KMS-11 (cell line): ENCODE results near the gene GAREM1.

Experiments used
- H2AFZ ChIP-seq: fragments of 200-600 bp; sonication (generic); 2 replicates; pipeline ENCODE4 v1.6.1; 2016; ENCODE audit warnings: antibody characterized with exemption, mixed run types, low read depth
- H3K27ac ChIP-seq: fragments of 200-600 bp; sonication (generic); 2 replicates; pipeline ENCODE4 v1.6.1; 2016; ENCODE audit warnings: mild to moderate bottlenecking, mixed run types
- H3K27me3 ChIP-seq: fragments of 200-600 bp; sonication (generic); 2 replicates; pipeline ENCODE4 v1.6.1; 2017; ENCODE audit warnings: mild to moderate bottlenecking, low read depth, mixed run types, moderate library complexity; ENCODE audit not compliant: insufficient read depth
- H3K36me3 ChIP-seq: fragments of 200-600 bp; sonication (generic); 2 replicates; pipeline ENCODE4 v1.6.1; 2017; ENCODE audit warnings: mild to moderate bottlenecking, mixed run types; ENCODE audit not compliant: insufficient read depth
- H3K4me1 ChIP-seq: fragments of 200-600 bp; sonication (generic); 2 replicates; pipeline ENCODE4 v1.6.1; 2016; ENCODE audit warnings: mild to moderate bottlenecking, low read depth, mixed run types; ENCODE audit not compliant: poor library complexity, severe bottlenecking
- H3K4me2 ChIP-seq: fragments of 200-600 bp; sonication (generic); 2 replicates; pipeline ENCODE4 v1.7.0; 2016; ENCODE audit warnings: mild to moderate bottlenecking, mixed run types
- H3K4me3 ChIP-seq: fragments of 200-600 bp; sonication (generic); IDR thresholded peaks from 2 replicates; pipeline ENCODE4 v1.6.1; 2017; ENCODE audit warnings: low read depth, low read length, mixed read lengths; ENCODE audit not compliant: insufficient read depth
- H3K79me2 ChIP-seq: fragments of 200-600 bp; sonication (generic); 2 replicates; pipeline ENCODE4 v1.6.1; 2016; ENCODE audit warnings: low read depth, mixed run types; ENCODE audit not compliant: insufficient read depth
- H3K9ac ChIP-seq: fragments of 200-600 bp; sonication (generic); 2 replicates; pipeline ENCODE4 v1.6.1; 2016; ENCODE audit warnings: mild to moderate bottlenecking, mixed run types
- H4K20me1 ChIP-seq: fragments of 200-600 bp; sonication (generic); 2 replicates; pipeline ENCODE4 v1.6.1; 2016; ENCODE audit warnings: mild to moderate bottlenecking, mixed run types; ENCODE audit not compliant: insufficient read depth
- CTCF ChIP-seq: fragments of 200-600 bp; sonication (generic); conservative IDR thresholded peaks from 2 replicates; pipeline ENCODE4 v1.6.1; 2017; ENCODE audit warnings: low read depth, mild to moderate bottlenecking, antibody characterized with exemption, low read length, moderate library complexity, mixed read lengths

GAREM1 gene

DNA sequence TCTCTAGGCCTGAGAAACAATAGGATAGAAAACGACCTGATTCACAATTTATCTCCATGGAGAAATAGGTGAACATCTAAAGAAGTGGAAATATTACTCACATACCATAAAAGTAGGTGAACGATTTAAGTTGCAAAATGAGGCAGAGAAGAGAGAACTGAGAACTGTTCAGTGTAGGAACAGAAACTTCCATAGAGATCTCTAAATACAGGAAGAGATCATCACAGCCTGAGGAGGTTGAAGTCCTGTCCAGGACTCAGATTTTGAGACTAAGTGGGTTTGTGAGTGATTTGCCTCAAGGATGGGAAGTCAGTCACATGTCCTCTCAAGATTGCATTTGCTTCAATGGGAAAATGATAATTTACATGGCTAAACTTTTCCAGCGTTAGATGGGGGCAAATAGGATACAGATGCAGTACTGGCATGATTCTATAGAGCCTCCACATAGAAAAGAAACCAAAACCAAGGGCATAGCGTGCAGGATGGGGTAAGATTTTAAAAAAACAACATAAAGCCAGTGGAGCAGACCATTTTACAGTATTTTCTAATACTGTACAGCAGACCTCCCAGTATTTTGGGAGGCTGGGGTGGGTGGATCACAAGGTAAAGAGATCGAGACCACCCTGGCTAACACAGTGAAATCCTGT, 212.0 kb downstream of the GAREM1 start:
- no peak for TF ChIP-seq CTCF
- H3K79me2 ChIP-seq, result no peaks in the 10 kb centered on the region
- H3K9ac ChIP-seq, result no peak overlapping the region
- H4K20me1 ChIP-seq, result no peaks in the 10 kb centered on the region
- no peaks in the 10 kb centered on the region for H3K36me3 ChIP-seq
- no peak overlapping the region for H3K4me2 ChIP-seq
- H2AFZ ChIP-seq, result no peak overlapping the region
- no peak overlapping the region for H3K27ac ChIP-seq
- H3K27me3 ChIP-seq, result no peaks in the 10 kb centered on the region
- H3K4me3 ChIP-seq, result no peak overlapping the region
- H3K4me1 ChIP-seq, result no peaks in the 10 kb centered on the region

GRCh38 chr18:32258148-32258547, 212.5 kb downstream of the GAREM1 start:
- no peak for TF ChIP-seq CTCF
- Histone ChIP-seq H3K4me2 (no peak overlapping the region), H3K36me3 (no peaks in the 10 kb centered on the region), H3K9ac (no peak overlapping the region), H3K4me1 (no peaks in the 10 kb centered on the region), H3K4me3 (no peak overlapping the region), H3K79me2 (no peaks in the 10 kb centered on the region), H3K27ac (no peak overlapping the region), H4K20me1 (no peaks in the 10 kb centered on the region), H2AFZ (no peak overlapping the region), H3K27me3 (no peaks in the 10 kb centered on the region)

DNA sequence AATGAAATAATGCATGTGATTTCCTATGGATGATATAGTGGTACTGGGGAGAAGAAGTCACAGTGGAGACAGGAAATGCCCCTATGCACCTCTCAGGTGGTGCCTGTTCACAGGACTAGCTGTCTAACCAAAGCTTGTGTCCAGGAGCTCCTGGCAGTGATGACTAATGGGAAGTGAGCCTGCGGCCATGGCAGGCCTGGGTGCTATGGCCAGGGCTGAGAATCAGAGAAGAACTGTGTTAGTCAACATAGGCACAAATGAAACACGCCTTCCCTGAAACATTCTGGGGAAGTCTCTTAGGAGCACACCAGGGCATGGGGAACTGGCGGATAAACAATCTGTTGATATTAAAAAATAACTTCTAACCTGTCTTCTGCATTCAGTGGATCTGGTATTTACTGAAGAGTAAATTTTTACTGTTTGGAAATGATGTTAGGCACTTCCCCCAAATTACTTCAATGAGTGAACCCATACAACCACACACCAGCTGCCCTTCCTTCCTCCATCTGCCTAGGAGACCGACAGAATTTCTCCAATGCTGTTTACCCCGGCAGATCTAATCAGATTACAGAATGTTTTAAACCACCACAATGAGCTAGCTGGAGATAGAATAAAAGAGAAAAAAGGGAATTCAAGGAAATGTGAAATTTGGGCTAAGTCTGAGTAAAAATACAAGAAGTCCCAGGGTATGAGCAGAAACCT, 213.4 kb downstream of the GAREM1 start:
- H3K27ac ChIP-seq, result no peak overlapping the region
- H4K20me1 ChIP-seq, result no peaks in the 10 kb centered on the region
- H3K27me3 ChIP-seq, result no peaks in the 10 kb centered on the region
- no peaks in the 10 kb centered on the region for H3K4me1 ChIP-seq
- no peaks in the 10 kb centered on the region for H3K79me2 ChIP-seq
- no peak overlapping the region for H3K4me3 ChIP-seq
- no peaks in the 10 kb centered on the region for H3K36me3 ChIP-seq
- no peak overlapping the region for H3K9ac ChIP-seq
- no peak for TF ChIP-seq CTCF
- no peak overlapping the region for H3K4me2 ChIP-seq
- H2AFZ ChIP-seq, result no peak overlapping the region

GRCh38 chr18:32255570-32255969, 215.1 kb downstream of the GAREM1 start:
- TF ChIP-seq CTCF, result no peak
- no peak overlapping the region for H2AFZ ChIP-seq
- H3K9ac ChIP-seq, result no peak overlapping the region
- no peaks in the 10 kb centered on the region for H4K20me1 ChIP-seq
- H3K4me1 ChIP-seq, result no peaks in the 10 kb centered on the region
- no peaks in the 10 kb centered on the region for H3K36me3 ChIP-seq
- no peak overlapping the region for H3K4me2 ChIP-seq
- no peak overlapping the region for H3K4me3 ChIP-seq
- no peaks in the 10 kb centered on the region for H3K79me2 ChIP-seq
- no peaks in the 10 kb centered on the region for H3K27me3 ChIP-seq
- no peak overlapping the region for H3K27ac ChIP-seq
